Endodermal cell (in vitro differentiated cells): ENCODE data around the gene TMED4. TPM values are rescaled to one million over a fixed set of nuclear protein-coding genes. Genes with fewer than 3 reads are reported as not detected.

Experiments used
- DNase-seq: peaks from one replicate; pipeline ENCODE4 v3.0.0-alpha.2; 2017
- H3K27ac ChIP-seq: 2 replicates; pipeline ENCODE4 v1.5.1; 2013; ENCODE audit warnings: mild to moderate bottlenecking, low read depth, low read length, moderate library complexity
- H3K27me3 ChIP-seq: 2 replicates; pipeline ENCODE4 v1.6.1; 2013; ENCODE audit warnings: mild to moderate bottlenecking, low read length, moderate library complexity; ENCODE audit not compliant: insufficient read depth, control insufficient read depth, poor library complexity, severe bottlenecking
- H3K36me3 ChIP-seq: 2 replicates; pipeline ENCODE4 v1.7.0; 2013; ENCODE audit warnings: mild to moderate bottlenecking, low read length, moderate library complexity; ENCODE audit not compliant: control insufficient read depth, insufficient read depth
- H3K4me1 ChIP-seq: one replicate; pipeline ENCODE4 v1.7.0; 2013; ENCODE audit warnings: low read length; ENCODE audit not compliant: control insufficient read depth, insufficient read depth
- H3K4me3 ChIP-seq: 2 replicates; pipeline ENCODE4 v1.5.1; 2013; ENCODE audit warnings: mild to moderate bottlenecking, low read length, moderate library complexity
- H3K9ac ChIP-seq: 2 replicates; pipeline ENCODE4 v1.6.1; 2013; ENCODE audit warnings: mild to moderate bottlenecking, low read length, moderate library complexity; ENCODE audit not compliant: poor library complexity, severe bottlenecking; ENCODE audit errors: extremely low read depth
- H3K9me3 ChIP-seq: 2 replicates; pipeline ENCODE4 v1.6.1; 2013; ENCODE audit warnings: mild to moderate bottlenecking, low read length, moderate library complexity; ENCODE audit not compliant: control insufficient read depth
- H3K27ac Mint-ChIP-seq: 2 replicates; pipeline ENCODE4 v1.8.0; 2020; ENCODE audit warnings: mixed read lengths
- H3K27me3 Mint-ChIP-seq: 2 replicates; pipeline ENCODE4 v1.8.0; 2021; ENCODE audit warnings: mild to moderate bottlenecking, mixed read lengths; ENCODE audit not compliant: insufficient read depth
- H3K36me3 Mint-ChIP-seq: 2 replicates; pipeline ENCODE4 v1.8.0; 2020; ENCODE audit warnings: low read depth, mixed read lengths
- H3K4me1 Mint-ChIP-seq: 2 replicates; pipeline ENCODE4 v1.8.0; 2020; ENCODE audit warnings: mixed read lengths
- H3K4me3 Mint-ChIP-seq: 2 replicates; pipeline ENCODE4 v1.8.0; 2020; ENCODE audit warnings: mild to moderate bottlenecking, moderate library complexity, mixed read lengths
- H3K9me3 Mint-ChIP-seq: 2 replicates; pipeline ENCODE4 v1.8.0; 2020; ENCODE audit warnings: mild to moderate bottlenecking, mixed read lengths
- WGBS, 2 experiments: methylation state at CpG; one replicate each; pipeline versions ENCODE4 v1.1.5 to v1.1.7; 2013; ENCODE audit warnings: missing lambda C conversion rate in 2 of 2, mixed read lengths in 1 of 2; ENCODE audit not compliant: insufficient coverage in 1 of 2, insufficient read length in 1 of 2; 5-methylcytosine and 5-hydroxymethylcytosine counted together
- total RNA-seq, 2 donors: library from RNA; stranded (reverse); fragmentation: NEBNext Ultra II Directional in 1 of 2; extraction: Animal tissue kit (Norgen Biotek cat#: 25700) in 1 of 2; gene quantifications; 2 replicates in 1 of 2; 3 replicates in 1 of 2; pipeline ENCODE4 v1.2.1, GENCODE V29; 2021
- TF ChIP-seq, protein P1 (sequence below): fragments of 200-600 bp; sonication (generic); conservative IDR thresholded peaks from 2 replicates; pipeline ENCODE4 v1.5.0; 2021; ENCODE audit warnings: antibody characterized with exemption, mild to moderate bottlenecking

The TMED4 gene
- total RNA-seq, 2 donors from 2014 or later: 75.4 to 109 TPM

DNA sequence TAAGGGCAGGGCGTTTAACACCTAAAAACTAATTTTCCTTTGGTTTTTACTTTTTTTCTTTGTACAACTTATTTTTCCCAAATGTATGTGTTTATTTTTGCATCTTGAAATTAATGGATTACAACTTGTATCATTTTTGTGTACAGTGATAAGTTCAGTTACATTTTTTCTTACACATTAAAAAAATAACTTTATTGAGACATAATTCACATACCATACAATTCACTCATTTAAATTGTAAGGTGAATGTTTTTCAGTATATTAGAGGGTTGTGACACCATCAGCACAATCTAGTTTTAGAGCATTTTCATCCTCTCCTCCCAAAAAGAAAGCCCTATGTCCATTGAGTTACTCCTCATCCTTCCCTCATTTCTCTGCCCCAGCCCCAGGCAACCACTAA, 36.0 kb upstream of the TMED4 start:
- no peaks in the 10 kb centered on the region for H3K27me3 Mint-ChIP-seq
- Histone ChIP-seq H3K9me3 (no peaks in the 10 kb centered on the region), H3K4me1 (no peaks in the 10 kb centered on the region), H3K9ac (no peak overlapping the region), H3K27ac (no peak overlapping the region), H3K4me3 (no peak overlapping the region), H3K36me3 (no peaks in the 10 kb centered on the region), H3K27me3 (no peaks in the 10 kb centered on the region)
- H3K36me3 Mint-ChIP-seq: no peaks in the 10 kb centered on the region
- no peak overlapping the region for H3K4me3 Mint-ChIP-seq
- peak overlapping the region; percentile 1 for H3K27ac Mint-ChIP-seq
- TF ChIP-seq, protein P1, sequence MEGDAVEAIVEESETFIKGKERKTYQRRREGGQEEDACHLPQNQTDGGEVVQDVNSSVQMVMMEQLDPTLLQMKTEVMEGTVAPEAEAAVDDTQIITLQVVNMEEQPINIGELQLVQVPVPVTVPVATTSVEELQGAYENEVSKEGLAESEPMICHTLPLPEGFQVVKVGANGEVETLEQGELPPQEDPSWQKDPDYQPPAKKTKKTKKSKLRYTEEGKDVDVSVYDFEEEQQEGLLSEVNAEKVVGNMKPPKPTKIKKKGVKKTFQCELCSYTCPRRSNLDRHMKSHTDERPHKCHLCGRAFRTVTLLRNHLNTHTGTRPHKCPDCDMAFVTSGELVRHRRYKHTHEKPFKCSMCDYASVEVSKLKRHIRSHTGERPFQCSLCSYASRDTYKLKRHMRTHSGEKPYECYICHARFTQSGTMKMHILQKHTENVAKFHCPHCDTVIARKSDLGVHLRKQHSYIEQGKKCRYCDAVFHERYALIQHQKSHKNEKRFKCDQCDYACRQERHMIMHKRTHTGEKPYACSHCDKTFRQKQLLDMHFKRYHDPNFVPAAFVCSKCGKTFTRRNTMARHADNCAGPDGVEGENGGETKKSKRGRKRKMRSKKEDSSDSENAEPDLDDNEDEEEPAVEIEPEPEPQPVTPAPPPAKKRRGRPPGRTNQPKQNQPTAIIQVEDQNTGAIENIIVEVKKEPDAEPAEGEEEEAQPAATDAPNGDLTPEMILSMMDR: no peak
- WGBS, 2 experiments: 100% methylated on average over 1 of the region's 1 CpG; no CpG with 5 or more reads in 1 of the 2 experiments
- peaks cover 6% of the 10 kb centered on the region for H3K4me1 Mint-ChIP-seq
- no peaks in the 10 kb centered on the region for H3K9me3 Mint-ChIP-seq
- DNase-seq: no peak

DNA sequence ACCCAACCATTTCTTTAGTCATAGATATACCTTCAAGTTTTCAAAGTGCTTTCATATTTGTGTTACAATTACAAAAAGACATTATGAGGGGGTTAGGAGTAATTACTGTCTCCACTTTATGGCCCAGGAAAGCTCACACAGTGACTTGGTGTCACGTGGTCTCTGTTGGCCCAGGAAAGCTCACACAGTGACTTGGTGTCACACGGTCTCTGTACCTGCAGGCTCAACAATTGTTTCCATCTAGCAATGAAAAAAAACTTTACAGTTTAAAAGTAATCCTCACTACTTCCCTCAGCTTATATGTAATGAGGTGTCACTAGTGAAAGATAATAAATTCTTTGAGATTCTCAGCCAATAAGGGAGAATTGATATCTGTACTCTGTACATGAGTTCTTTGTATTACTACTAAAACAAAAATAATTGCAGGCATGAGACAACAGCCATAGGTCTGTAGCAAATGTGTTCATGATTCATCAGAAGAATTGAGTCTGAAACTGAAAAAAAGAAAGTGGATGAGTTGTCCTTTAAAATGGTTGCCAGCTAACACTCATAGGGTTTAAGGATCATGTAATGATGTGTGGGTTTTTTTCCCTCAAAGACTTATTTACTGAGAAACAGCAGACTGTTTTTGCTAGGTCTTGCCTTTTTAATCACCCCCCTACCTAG, 35.3 kb upstream of the TMED4 start:
- Histone ChIP-seq H3K4me1 (no peaks in the 10 kb centered on the region), H3K27me3 (no peaks in the 10 kb centered on the region), H3K4me3 (no peak overlapping the region), H3K27ac (no peak overlapping the region), H3K36me3 (no peaks in the 10 kb centered on the region), H3K9ac (no peak overlapping the region), H3K9me3 (no peaks in the 10 kb centered on the region)
- WGBS, 2 experiments: 92 to 100% methylated on average over 2 of the region's 2 CpGs
- no peak for DNase-seq
- Mint-ChIP-seq H3K36me3 (no peaks in the 10 kb centered on the region), H3K4me1 (peaks cover 6% of the 10 kb centered on the region), H3K27ac (no peak overlapping the region), H3K4me3 (no peak overlapping the region), H3K9me3 (no peaks in the 10 kb centered on the region), H3K27me3 (no peaks in the 10 kb centered on the region)
- TF ChIP-seq, protein P1: no peak

DNA sequence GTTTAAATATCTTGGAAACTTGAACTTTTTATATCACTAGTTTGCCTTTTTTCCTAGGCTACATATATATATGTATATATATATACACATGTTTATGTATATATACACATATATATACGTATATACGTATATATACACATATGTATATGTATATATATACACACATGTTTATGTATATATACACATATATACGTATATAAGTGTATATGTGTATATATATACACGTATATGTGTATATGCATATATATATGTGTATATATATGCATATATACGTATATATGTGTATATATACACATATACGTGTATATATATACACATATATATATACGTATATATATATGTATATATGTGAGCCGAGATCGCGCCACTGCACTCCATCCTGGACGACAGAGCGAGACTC, 34.5 kb upstream of the TMED4 start:
- Histone ChIP-seq H3K27me3 (no peaks in the 10 kb centered on the region), H3K9ac (no peak overlapping the region), H3K4me1 (no peaks in the 10 kb centered on the region), H3K27ac (no peak overlapping the region), H3K36me3 (no peaks in the 10 kb centered on the region), H3K4me3 (no peak overlapping the region), H3K9me3 (no peaks in the 10 kb centered on the region)
- Mint-ChIP-seq H3K4me3 (no peak overlapping the region), H3K36me3 (no peaks in the 10 kb centered on the region), H3K9me3 (no peaks in the 10 kb centered on the region), H3K27me3 (no peaks in the 10 kb centered on the region), H3K27ac (no peak overlapping the region), H3K4me1 (peaks cover 6% of the 10 kb centered on the region)
- no peak for DNase-seq
- TF ChIP-seq, protein P1: no peak
- WGBS, 2 experiments: 92 to 100% methylated on average over 2 to 6 of the region's 12 CpGs
